ENCODE measurements around the gene ZNF362.

ZNF362 gene

GRCh38 chr1:33324677-33325575 lies 68.6 kb downstream of the ZNF362 start:
- DNase-seq (ENCODE audit: low read depth in 2 of 2) = no peak

- no peak for DNase-seq (ENCODE audit: low read depth in 2 of 2)
Observed at GRCh38 chr1:33326785-33327184, 70.5 kb downstream of the ZNF362 start.

DNA sequence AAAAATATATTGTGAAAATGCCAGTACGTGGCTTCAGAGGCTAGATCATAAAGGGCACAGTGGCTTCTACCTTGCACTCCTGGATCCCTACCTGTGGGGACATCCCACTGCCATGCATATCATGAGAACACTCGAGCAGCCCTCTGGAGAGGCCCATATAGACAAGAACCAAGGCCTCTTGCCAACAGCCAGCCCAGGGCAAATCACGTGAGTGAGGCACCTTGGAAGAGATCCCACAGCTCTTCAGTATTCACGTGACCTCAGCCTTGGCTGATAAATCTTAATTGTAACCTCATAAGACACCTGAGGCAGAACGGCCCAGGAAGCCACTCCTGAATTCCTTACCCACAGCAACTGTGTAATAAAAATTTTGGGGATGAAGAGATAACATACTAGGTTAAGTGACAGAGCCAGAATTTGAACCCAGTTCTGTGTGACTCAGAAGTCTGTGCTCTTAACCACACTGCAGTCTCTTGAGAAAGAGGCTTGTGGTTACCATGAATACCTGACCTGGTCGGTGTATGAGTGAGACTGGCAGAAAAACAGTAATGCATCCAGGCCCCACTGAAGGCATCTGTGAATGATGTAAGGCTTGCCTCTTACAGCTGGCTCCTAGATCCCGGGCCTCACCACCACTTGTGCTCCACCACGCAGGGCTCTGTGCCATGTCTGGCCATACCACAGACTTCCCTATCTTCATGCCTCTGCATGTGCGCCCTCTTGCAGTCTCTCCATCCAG lies 71.5 kb downstream of the ZNF362 start:
- DNase-seq (ENCODE audit: low read depth in 2 of 2) = peak; percentile 71 to 72

DNA sequence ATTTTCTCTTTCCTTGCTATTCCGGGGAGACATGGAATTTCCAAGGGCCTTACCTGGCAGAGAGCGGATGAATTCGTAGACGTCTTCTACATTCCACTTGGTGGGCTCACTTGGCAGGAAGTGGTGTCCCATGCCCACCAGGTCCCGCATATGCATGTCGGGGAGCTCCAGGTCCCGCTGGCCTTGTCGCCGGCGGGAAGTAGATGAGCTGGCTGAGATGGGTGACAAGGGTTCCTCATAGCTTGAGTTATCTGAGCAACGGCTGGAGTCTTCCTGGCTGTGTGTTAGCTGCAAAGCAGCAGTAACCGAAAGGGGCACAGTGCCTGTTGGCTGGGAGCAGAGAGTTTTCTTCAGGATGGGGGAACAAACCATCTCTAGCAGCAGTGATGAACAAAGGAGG lies 72.5 kb downstream of the ZNF362 start:
- DNase-seq (ENCODE audit: low read depth in 2 of 2) = no peak

GRCh38 chr1:33329600-33330305 lies 73.5 kb downstream of the ZNF362 start:
- DNase-seq (ENCODE audit: low read depth in 2 of 2) = no peak

- DNase-seq (ENCODE audit: low read depth in 2 of 2) = no peak
Observed at GRCh38 chr1:33330361-33330890, 74.1 kb downstream of the ZNF362 start.

- no peak for DNase-seq (ENCODE audit: low read depth in 2 of 2)
Observed at GRCh38 chr1:33330906-33331305, 74.6 kb downstream of the ZNF362 start.

- no peak for DNase-seq (ENCODE audit: low read depth in 2 of 2)
Observed at GRCh38 chr1:33331444-33332356, 75.4 kb downstream of the ZNF362 start.

GRCh38 chr1:33332357-33332789 lies 76.1 kb downstream of the ZNF362 start:
- DNase-seq (ENCODE audit: low read depth in 2 of 2) = no peak

DNA sequence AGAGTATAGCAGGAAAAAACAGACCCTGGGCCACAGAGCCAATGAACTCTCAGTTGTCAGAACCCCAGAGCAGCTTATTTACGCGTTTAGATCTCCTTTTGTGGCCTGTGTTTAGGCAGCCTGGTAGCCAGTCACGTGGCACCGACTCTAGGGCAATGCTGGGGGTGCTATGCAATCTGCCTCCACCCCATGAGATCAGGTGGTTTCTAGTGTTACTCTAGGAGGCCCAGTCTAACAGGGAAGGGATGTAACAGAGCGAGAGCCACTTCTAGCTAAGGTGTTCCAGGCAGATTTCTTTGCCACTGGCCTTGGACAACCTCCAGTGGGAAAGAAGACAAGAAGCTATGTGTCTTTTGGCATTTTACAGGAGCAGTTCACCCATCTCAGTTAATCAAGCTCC lies 76.6 kb downstream of the ZNF362 start:
- DNase-seq (ENCODE audit: low read depth in 2 of 2) = no peak

- DNase-seq (ENCODE audit: low read depth in 2 of 2) = no peak
Observed at GRCh38 chr1:33334081-33334552, 77.8 kb downstream of the ZNF362 start.

- no peak for DNase-seq (ENCODE audit: low read depth in 2 of 2)
Observed at GRCh38 chr1:33335020-33335419, 78.7 kb downstream of the ZNF362 start.

DNA sequence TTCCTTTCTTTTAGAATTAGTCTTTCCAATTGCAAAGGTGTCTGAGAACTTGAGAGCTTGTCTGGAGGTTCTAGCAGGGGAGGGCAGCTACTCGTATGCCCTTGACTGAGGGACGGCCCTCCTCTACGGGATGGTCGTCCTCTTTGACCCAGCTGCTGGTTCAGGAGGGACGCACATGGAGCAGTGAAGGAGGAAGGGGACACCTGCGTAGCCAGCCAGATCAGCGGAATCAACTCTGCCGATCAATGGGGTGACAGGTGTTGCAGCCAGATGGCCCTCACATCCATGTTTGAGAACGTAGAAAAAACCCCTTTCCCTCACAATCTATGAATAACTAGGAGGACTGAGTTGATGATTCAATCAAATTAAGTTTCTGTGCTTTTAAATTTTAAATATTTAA lies 80.3 kb downstream of the ZNF362 start:
- DNase-seq (ENCODE audit: low read depth in 2 of 2) = no peak

DNA sequence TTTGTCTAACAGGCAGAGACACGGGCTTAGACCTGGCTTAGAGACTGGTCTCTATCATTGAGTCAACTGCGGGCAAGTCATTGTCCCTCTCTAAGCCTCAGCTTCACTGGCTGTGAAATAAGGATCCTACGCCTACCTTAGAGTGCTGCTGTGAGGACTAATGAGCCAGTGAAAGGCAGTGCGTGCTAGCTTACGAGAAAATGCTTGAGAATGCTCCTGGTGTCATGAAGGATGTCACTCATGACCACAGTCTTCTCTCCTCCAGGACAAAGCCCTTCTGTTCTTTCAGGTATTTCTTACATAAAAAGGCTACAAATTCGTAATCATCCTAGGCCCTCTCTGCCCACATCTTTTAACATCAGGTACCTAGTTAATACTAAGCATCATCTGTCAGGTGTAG lies 81.1 kb downstream of the ZNF362 start:
- DNase-seq (ENCODE audit: low read depth in 2 of 2) = no peak

DNA sequence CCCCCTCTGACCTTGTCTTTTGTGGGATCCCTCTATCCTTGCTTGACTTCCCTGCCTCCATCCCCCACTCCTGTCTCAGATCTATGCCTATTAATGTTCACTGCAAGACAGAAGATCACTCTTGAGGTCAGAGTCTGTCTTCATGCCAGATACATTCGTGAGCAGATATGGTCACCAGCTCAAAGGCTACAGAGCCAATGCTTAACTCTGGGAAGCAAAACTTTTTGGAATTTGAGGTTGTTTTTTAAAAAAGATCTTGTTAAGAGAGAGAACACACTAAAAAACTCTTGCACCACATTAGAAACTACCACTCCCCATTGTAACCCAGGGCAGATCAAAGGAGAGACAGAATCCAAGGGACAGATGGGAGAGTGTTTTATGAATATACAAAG lies 81.8 kb downstream of the ZNF362 start:
- DNase-seq (ENCODE audit: low read depth in 2 of 2) = no peak

DNA sequence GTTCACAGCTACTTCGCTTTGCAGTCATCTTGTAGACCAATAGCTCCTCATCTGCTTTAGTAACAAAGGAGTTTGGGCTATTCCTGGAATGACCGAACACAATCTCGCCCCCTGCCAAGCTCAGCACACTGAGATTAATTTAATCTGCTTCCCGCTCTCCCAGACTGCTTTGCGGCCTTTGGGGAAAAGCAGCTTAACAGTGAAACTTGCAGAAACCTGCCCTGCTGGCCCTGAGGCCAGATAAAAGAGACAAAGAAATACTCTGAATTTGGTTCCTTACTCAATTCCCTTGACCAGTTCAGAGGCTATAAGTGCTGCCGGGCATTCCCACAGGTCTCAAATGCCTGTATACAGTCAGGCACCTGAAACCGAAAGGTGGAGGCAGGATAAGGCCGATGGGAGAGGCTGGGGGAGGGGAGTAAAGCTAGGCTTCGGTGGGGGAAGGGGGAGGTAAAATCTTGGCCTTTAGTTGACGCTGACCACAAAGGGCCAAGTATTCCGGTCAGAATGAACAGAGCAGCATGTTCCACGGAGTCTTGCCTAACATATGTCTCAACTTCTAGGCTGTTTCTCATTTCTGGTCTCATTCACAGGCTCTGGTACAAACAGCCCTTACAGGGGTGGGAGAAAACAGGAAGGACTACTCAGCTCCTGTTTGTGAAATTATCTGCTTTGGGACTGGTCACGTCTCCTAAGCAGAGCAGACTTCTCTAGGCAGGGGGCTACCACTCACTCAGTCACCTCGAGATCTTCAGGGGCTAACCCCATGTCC lies 82.3 kb downstream of the ZNF362 start:
- peak in 1 of 2 experiments; percentile 38 for DNase-seq (ENCODE audit: low read depth in 2 of 2)

GRCh38 chr1:33339413-33339812 lies 83.1 kb downstream of the ZNF362 start:
- no peak for DNase-seq (ENCODE audit: low read depth in 2 of 2)

DNA sequence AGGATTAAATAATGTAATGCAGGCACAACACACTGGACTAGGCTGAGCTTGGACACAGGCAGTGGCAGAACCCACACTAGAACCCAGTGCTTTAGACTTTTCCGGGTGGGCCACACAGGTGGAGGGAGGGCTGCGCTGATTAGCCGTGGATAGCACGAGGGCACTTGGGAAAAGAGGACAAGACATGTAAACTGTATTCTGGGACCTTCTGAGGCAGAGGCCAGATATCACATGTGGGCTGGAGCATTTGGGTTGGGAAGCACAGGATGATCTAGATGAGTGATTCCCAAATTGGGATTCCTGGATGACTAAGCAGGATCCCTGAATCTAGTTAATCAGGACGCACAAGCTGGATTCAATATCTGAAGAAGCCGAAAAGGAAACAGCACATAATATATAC lies 84.9 kb downstream of the ZNF362 start:
- no peak for DNase-seq (ENCODE audit: low read depth in 2 of 2)

DNA sequence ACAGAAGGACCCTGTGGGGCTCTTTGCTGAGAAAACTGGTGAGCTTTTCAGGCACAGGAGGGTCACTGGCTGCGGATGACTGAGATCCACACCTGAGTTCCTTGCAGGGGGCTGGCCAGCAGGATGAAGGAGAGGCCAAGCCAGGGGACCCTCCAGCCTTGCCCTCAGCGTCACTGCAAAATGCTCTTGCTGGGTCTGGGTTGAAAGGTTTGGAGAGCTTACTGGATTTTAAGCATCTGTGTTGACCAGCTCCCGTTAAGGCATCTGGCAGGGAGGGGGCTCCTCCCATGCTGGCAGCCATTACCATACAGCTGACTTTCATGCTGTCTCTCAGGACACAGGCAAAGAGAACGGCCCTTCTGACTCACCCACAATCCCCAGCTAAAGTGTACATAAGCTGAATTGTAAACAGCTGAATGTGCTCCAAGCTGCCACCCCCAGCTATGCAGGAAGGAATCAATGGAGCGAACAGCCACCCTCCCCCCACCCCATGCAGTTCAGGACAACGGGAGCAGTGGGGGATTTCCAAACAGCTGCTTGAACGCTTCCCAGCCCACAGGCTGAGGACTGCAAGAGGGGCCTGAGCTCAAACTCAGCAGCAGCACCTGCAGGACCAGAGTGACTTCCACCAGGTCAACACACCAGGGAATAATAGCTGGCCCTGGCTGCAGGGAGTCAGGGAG lies 85.9 kb downstream of the ZNF362 start:
- peak; percentile 89 to 90 for DNase-seq (ENCODE audit: low read depth in 2 of 2)

GRCh38 chr1:33343539-33343938 lies 87.2 kb downstream of the ZNF362 start:
- DNase-seq (ENCODE audit: low read depth in 2 of 2) = no peak

Data from fibroblast of skin of left biceps (primary cell).